NCI-H69 (cell line): ENCODE data around the gene C1QB.
A peak's percentile ranks its signal among the peaks of the same experiment; 100 is the strongest.

Experiments
- DNase-seq: peaks from one replicate; lab custom pipeline; 2025; lab: John Stamatoyannopoulos, UW

The C1QB gene

GRCh38 chr1:22652881-22653316, at the start of gene C1QB:
Gene C1QB (plus strand): TSS chr1:22653236. CDS start chr1:22659463, 6,227 bp downstream.
- no peak for DNase-seq

- DNase-seq: no peak
These were observed 46.9 kb upstream of the C1QB start for GRCh38 chr1:22606161-22606560.

GRCh38 chr1:22607154-22607553, 45.9 kb upstream of the C1QB start:
- DNase-seq: no peak

- no peak for DNase-seq
These were observed 44.7 kb upstream of the C1QB start for GRCh38 chr1:22608361-22608760.

GRCh38 chr1:22609291-22609690, 43.7 kb upstream of the C1QB start:
- DNase-seq: peak; percentile 87

- no peak for DNase-seq
These were observed 41.5 kb upstream of the C1QB start for GRCh38 chr1:22611530-22611947.

GRCh38 chr1:22612671-22613571, 40.1 kb upstream of the C1QB start:
- peak; percentile 94 for DNase-seq

GRCh38 chr1:22613572-22613918, 39.5 kb upstream of the C1QB start:
- no peak for DNase-seq

- DNase-seq: peak; percentile 58
These were observed 39.1 kb upstream of the C1QB start for GRCh38 chr1:22613951-22614350.

GRCh38 chr1:22615886-22616285, 37.1 kb upstream of the C1QB start:
- no peak for DNase-seq

- DNase-seq: no peak
These were observed 36.5 kb upstream of the C1QB start for GRCh38 chr1:22616571-22616970.

- DNase-seq: peak; percentile 66
These were observed 35.0 kb upstream of the C1QB start for GRCh38 chr1:22618056-22618455.

- no peak for DNase-seq
These were observed 33.8 kb upstream of the C1QB start for GRCh38 chr1:22619252-22619651.

GRCh38 chr1:22619798-22620197, 33.2 kb upstream of the C1QB start:
- no peak for DNase-seq

GRCh38 chr1:22621761-22622160, 31.3 kb upstream of the C1QB start:
- DNase-seq: no peak

- no peak for DNase-seq
These were observed 27.6 kb upstream of the C1QB start for GRCh38 chr1:22625262-22625925.

GRCh38 chr1:22626237-22627157, 26.5 kb upstream of the C1QB start:
- peak; percentile 76 for DNase-seq

GRCh38 chr1:22627331-22627730, 25.7 kb upstream of the C1QB start:
- DNase-seq: peak; percentile 79

- peak; percentile 46 for DNase-seq
These were observed 24.2 kb upstream of the C1QB start for GRCh38 chr1:22628698-22629444.

GRCh38 chr1:22629886-22630285, 23.1 kb upstream of the C1QB start:
- no peak for DNase-seq

- no peak for DNase-seq
These were observed 19.2 kb upstream of the C1QB start for GRCh38 chr1:22633697-22634463.
